Measurements from ENCODE around the gene FRMD4A.

DNA sequence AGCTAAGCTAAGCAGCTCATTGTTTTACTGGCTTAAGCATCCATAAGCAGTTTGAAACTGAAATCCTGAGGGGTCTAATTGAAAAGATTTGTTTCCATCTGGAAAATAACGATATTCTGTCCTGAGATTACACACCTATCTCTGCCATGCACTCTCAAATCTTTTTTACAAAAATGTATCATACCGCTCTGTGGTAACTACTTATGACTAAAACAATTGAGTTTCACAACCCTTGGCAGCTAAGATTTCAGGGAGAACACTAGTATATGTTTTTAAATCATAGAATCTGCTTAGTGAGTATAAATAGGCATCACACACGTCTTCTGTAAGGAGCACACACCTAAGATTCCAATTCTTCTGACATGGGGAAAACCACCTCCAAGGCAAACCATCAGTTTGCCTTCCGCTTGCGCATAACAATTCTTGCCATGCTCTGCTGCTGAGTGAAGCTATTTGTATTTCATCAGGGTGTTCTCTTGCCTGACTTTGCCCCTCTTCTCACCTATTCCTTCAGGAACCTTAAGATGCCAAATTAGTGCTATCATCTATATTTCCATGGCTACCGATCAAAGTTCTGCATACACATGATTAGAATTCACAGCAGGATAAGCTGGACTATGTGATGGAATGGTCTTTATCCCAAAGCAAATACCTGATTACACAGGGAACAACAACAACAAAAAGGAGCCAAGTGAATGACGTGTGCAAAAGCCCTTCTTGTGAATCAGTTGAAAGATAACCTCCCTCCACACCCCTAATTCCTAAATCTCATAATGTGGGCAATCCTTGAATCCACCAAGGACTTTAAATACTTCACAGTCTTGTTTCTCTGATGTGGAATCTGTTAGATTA, 703.0 kb downstream of the FRMD4A start:
- TF ChIP-seq, protein P1, sequence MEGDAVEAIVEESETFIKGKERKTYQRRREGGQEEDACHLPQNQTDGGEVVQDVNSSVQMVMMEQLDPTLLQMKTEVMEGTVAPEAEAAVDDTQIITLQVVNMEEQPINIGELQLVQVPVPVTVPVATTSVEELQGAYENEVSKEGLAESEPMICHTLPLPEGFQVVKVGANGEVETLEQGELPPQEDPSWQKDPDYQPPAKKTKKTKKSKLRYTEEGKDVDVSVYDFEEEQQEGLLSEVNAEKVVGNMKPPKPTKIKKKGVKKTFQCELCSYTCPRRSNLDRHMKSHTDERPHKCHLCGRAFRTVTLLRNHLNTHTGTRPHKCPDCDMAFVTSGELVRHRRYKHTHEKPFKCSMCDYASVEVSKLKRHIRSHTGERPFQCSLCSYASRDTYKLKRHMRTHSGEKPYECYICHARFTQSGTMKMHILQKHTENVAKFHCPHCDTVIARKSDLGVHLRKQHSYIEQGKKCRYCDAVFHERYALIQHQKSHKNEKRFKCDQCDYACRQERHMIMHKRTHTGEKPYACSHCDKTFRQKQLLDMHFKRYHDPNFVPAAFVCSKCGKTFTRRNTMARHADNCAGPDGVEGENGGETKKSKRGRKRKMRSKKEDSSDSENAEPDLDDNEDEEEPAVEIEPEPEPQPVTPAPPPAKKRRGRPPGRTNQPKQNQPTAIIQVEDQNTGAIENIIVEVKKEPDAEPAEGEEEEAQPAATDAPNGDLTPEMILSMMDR (IDR thresholded peaks at IDR 0.05): no peak
- TF ChIP-seq POLR2AphosphoS5 (IDR thresholded peaks at IDR 0.05): no peak
